Left colon (tissue), 2 donors: ENCODE results near the gene PEAK1. TPM values are rescaled to one million over a fixed set of nuclear protein-coding genes. Genes with fewer than 3 reads are reported as not detected.

Experiments used
- ATAC-seq: fragments of 200-7000 bp; cut with Tn5 transposase; one replicate; pipeline ENCODE4 v1.9.1; 2020; ENCODE audit warnings: mild to moderate bottlenecking, moderate library complexity
- DNase-seq, 2 donors: peaks; one replicate each; pipeline ENCODE4 v3.0.0-alpha.2; 2020
- intact Hi-C, 2 donors: fragments of 100-400 bp; cut with DNase I in 1 of 2; cut with micrococcal nuclease in 1 of 2; formaldehyde crosslinking; loops; one replicate each; pipeline versions ENCODE4 v1.11.2 to v1.14.0; 2022; cut with DNase I, micrococcal nuclease
- long read RNA-seq: library from polyadenylated mRNA; unstranded; transcript quantifications from one replicate; pipeline ENCODE4 v2.0.0, GENCODE V29; 2021
- total RNA-seq, 2 donors: library from RNA; stranded (reverse); fragmentation: NEBNext Ultra II Directional; extraction: Animal tissue kit (Norgen Biotek cat#: 25700); gene quantifications; one replicate each; pipeline ENCODE4 v1.2.1, GENCODE V29; 2021
- donor health status: DM: no; HTN: no; CAD: no.
- donor health status: DM: yes; HTN: yes; CAD: no.

PEAK1 gene, protein sequence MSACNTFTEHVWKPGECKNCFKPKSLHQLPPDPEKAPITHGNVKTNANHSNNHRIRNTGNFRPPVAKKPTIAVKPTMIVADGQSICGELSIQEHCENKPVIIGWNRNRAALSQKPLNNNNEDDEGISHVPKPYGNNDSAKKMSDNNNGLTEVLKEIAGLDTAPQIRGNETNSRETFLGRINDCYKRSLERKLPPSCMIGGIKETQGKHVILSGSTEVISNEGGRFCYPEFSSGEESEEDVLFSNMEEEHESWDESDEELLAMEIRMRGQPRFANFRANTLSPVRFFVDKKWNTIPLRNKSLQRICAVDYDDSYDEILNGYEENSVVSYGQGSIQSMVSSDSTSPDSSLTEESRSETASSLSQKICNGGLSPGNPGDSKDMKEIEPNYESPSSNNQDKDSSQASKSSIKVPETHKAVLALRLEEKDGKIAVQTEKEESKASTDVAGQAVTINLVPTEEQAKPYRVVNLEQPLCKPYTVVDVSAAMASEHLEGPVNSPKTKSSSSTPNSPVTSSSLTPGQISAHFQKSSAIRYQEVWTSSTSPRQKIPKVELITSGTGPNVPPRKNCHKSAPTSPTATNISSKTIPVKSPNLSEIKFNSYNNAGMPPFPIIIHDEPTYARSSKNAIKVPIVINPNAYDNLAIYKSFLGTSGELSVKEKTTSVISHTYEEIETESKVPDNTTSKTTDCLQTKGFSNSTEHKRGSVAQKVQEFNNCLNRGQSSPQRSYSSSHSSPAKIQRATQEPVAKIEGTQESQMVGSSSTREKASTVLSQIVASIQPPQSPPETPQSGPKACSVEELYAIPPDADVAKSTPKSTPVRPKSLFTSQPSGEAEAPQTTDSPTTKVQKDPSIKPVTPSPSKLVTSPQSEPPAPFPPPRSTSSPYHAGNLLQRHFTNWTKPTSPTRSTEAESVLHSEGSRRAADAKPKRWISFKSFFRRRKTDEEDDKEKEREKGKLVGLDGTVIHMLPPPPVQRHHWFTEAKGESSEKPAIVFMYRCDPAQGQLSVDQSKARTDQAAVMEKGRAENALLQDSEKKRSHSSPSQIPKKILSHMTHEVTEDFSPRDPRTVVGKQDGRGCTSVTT (N-terminal part only)
- 10 to 100 TPM; 57.0 to 57.5 TPM for total RNA-seq
- long read RNA-seq, partial matches to known transcripts = 1 of 14 reads
- long read RNA-seq, other reads (novel, unspliced or antisense) = 13 of 14 reads

DNA sequence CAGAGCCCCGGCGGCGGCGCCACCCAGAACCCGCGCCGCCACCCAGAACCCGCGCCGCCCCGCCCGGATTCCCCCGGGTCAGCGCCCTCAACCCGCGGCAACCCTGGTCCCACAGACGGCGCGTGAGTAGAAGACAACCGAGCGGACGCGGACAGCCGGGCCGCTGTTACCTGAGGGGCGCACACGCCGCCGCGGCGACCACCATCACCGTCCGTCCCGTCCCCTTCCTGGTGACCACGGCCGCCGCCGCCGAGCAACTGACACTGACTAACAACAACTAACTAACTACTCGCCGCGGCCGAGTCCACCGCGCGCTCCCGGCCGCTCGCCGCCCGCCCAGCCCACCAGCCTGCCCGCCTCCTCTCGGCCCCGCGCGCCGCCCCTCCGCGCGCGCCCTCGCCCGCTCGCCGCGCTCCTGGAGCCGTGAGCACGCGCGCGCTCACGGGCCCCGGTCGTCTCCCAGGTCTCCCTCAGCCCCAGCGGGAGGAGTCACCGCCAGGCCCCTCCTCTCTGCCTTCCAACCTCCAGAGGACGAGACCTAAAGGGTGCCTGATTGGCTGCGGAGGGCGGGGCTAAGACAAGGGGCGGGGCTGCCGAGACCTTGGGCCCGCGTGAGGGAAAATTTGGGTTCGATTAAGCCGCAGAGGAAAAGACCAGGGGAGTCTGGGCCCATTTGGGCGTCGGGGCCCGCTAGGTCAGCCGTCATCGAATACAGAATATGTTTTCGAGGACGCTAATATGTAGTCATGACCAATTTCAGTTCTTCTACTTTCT, at the start of gene PEAK1:
Gene PEAK1, minus strand, starts transcription at position 269 of the 774 bp plus-strand sequence. CDS start 238,178 bp downstream, outside the sequence.
- intact Hi-C loops = no loop called here
- ATAC-seq = peak; percentile 93
- peak; percentile 100 for DNase-seq

DNA sequence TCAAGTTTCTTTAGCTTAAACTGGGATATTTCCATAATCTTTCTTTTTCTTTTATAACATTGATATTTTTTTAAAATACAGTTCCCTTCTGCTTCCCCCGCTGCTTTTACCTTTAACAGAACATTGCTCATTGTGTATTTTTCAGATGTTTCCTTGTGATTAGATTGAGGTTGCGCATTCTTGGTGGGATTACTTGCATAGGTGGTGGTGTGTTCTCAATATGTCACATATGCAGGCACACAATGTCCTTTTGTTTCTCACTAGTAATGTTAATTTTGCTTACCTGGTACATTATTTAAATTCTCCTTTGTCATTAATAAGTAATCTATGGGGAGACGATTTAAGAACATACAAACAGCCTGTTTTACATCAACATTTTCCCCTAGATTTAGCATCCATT, 49.0 kb upstream of the PEAK1 start:
- intact Hi-C loops = no loop called here
- DNase-seq (no peak), ATAC-seq (no peak)

DNA sequence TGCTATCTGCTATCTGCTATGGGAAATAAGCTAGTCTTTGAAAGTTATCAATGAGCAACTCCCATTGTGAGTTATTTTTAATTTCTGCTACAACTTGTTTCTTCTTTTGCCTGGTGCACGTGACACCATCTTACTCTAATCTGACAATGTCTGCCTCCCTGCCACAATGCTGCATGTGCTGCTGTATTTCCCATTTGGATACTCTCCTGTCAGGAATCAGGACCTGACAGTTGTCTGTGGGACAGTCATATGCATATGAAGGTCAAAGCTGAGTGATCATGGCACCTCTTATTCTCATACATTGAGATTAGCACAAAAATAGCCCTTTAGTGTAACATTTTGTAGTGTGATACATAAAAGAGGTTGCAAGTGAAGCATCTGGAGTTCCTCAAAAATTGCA, 46.6 kb upstream of the PEAK1 start:
- no peak for ATAC-seq

DNA sequence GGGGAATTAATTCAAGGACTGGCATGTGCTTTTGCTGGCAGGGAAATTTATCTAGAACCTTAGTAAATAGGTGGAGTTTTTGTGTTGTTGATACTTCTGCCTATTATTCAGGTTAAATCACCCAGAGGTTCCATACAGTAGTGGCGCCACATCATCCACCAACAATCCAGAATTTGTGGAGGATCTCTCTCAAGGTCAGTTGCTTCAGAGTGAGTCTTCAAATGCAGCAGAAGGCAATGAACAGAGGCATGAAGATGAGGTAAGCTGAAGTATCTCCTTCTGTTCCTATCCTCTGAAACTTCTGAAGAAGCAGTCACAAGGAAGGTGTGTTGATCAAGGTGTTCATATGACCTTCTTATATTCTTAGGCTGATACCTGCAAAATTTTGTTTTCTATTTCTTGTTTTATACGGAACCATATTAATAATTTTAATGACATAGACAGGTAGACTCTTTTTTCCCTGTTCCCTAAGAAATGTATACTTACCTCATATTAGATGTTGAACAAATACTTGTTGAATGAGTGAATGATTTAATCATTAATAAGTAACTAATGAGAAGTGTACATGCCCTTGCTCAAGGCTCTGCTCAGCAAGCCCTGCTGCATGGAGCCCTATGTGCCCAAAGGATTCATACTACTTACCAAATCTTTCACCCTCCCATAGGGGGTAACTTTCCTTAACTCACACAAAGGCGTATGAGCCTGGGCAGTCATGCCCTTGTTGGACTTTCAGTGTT, 44.4 kb upstream of the PEAK1 start:
- ATAC-seq = no peak
- DNase-seq = no peak
- intact Hi-C loops = no loop called here

More for the DNA sequence above, 46.6 kb upstream of the PEAK1 start:
- DNase-seq = no peak
- intact Hi-C loops = no loop called here

DNA sequence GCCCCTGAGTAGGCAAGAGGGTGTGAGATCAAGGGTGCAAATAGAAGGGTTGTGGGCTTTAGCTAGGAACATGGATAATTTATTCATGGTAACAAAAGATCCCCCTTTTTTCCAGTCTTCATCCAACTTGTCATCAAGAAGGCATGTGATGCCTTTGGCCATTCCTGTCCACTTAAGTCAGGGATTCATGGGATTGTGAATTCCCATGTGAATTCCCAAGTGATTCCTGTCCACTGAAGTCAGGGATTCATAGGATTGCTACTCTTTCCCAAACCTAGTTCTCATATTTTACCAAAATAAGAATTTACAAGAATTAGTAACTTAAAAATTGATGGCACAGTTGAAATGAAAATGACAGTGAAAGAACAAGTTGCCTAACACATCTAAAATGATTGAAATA, 41.6 kb upstream of the PEAK1 start:
- no peak for DNase-seq
- intact Hi-C loops = no loop called here
- no peak for ATAC-seq

DNA sequence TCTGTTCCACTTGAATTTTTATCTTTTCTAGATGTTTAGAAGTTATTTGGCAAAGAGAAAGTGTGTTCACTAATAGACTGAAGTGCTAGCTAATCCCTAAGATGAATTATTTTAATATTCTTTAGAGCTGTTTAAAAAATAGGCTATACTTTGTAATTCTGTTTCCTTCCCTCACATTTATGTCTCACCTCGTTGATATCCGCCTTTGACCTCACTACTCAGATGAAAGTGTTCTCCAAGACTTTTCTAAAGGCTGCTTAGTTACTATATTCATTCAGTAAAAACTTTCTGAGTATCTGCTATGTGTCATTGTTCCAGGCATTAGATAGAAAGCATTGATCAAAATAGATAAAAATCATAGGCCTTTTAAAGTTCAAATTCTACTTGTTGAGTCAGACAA, 39.1 kb upstream of the PEAK1 start:
- DNase-seq (no peak), ATAC-seq (no peak)
- intact Hi-C loops = no loop called here

DNA sequence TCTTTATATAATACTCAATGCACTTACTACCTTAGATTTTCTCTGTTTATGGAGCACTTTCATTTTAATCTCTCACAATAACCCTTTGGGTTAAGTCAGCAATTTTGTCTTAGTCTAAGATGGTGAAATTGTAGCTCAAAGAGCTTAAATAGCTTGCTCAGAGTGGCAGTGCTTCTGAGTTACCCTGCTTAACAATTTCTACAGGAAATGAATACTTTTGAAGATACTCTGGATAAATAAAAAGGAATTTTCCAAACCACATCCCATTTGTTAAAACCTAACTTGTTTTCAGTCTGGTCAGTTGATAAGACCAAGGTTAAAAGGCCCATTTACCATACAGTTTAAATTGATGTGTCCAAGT, 38.0 kb upstream of the PEAK1 start:
- ATAC-seq (no peak), DNase-seq (no peak)
- intact Hi-C loops = no loop called here

DNA sequence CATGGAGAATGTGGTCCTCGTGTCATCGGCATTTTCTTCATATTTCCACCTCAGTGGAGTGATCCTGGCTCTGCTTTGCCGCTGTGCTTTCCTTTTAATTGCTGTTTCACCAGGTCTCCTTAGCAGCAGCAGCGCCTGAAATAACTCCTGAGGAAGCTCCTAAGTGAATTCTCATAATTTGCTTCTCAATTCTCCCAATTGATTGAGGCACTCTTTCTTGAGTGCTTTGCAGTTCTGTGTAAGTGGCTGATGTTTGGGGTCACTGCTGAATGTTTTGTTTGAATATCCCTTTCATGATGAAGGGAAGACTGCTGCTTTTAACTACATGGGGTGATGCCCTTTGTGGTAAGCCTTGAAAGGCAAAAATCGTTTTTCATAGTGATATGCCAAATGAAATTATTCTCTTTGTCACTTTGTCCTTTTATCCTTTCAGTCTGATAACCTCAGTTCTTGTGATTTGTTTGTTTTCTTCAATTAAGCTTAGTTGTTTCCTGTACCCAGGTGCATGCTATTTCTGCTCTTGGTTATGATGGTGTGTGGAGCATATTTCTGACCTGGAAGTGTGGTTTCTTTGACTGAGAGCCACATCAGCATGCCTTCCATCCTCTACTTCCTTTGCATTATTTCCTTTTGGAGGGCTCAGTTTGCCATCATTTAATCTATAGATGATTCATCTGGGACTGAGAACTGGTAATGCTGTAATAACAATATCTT, 37.4 kb upstream of the PEAK1 start:
- DNase-seq (no peak), ATAC-seq (no peak)
- intact Hi-C loops = no loop called here

DNA sequence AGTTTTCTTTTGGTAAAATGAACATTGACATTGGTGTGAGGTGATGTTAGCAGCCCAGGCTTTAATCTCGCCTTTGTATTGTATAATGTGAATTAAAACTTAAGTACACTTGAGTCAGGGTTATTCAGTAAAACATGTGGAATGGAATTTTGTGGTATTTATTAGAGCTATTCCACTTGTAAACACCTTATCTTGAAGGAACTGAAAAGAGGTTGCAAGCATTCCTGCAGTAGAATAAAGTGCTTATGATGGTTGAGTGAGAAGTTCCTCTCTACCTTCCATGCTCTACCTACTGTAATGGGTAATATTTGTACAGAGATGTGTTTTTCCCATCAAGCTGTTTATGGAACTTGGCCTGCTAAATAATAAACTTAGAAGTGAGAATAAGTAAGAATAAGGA, 36.8 kb upstream of the PEAK1 start:
- ATAC-seq (no peak), DNase-seq (no peak)
- intact Hi-C loops = no loop called here

DNA sequence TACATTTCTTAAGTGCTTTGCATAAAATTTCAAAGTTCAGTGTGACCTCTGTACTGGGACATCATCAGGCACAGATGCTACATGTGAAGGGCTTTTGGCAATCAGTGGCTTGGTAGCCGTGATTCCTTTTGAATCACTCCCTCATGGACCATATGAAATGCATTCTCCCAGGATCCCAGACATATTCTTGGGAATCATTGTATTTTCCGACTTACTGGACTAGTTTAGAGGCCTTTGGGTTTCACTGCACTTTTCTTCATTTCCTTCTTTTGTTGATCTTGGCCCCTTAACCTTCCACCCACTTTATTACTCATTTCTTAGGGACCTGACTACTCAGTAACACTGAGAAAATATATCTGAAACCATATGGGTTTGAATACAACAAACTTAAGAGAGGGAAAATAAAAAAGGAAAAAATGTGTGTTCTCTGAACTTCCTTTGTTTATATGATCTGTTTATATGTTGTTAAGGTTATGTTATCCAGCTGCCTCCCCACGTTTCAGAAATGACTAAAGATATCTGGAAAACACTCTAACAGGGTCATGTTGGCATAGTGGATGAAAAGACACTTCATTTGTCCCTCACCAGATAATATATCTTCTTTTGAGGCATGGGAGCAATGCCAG, 35.9 kb upstream of the PEAK1 start:
- ATAC-seq (no peak), DNase-seq (no peak)
- intact Hi-C loops = no loop called here

DNA sequence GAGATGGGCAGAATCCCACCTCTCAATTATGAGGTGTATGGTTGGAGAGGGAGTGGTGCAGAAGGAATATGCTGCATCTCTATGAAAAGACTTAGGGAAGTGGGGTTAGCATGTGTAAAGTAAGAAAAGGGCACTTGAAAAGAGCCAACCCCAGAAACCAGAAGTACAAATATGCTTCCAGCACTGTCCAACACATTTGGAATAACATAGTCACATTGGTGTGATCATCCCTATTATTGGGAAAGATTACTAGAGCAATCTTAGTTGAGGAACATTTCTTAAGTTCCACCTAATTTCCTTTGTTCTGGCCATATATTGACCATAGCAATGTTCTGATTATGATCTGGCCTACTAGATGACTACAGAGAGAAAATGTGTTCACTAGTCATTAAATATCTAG, 35.0 kb upstream of the PEAK1 start:
- ATAC-seq (no peak), DNase-seq (no peak)
- intact Hi-C loops = no loop called here

DNA sequence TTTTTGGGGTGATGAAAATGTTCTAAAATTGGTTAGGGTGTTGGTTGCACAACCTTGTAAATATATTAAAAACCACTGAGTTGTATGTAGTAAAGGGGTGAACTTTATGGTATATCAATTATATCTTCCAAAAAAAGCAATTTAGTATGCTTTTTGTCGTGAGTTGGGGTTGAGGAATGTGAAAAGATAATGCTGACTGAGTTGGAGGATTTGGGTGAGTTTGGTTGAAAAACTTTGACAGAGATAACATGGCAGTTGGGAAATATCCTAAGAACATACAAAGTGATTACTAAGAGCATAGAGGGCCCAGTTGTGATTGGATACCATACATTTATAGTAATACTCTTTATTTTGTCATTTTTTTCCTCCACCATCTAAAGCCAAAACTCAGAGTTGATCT, 34.4 kb upstream of the PEAK1 start:
- DNase-seq (no peak), ATAC-seq (no peak)
- intact Hi-C loops = no loop called here

DNA sequence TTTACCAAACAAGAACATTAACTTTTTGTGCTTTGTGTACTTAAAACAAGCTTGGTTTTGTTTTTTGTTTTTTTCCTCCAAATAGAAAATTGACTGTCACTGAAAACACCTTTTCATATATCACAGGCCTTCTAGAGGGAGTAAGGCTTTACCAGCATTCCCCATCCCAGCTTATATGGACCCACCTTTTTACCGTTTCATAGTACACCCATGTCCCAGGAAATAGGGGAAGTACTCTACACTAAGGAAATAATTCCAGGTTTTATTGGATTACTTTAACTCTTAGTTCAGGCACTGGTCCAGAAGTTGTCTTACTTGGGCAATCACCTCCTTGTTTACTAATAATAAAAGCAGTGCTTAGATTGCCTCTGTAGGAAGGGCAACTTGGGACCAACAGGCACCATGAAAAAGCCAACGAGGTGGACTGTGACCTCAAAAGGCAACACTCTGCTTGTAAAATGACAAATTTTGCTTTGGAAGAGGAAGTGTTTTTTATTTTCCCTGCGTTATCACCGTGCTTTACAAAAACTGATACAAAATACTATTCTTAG, 27.0 kb upstream of the PEAK1 start:
- intact Hi-C loops = no loop called here
- DNase-seq = peak; percentile 46 to 83
- ATAC-seq = peak; percentile 96

DNA sequence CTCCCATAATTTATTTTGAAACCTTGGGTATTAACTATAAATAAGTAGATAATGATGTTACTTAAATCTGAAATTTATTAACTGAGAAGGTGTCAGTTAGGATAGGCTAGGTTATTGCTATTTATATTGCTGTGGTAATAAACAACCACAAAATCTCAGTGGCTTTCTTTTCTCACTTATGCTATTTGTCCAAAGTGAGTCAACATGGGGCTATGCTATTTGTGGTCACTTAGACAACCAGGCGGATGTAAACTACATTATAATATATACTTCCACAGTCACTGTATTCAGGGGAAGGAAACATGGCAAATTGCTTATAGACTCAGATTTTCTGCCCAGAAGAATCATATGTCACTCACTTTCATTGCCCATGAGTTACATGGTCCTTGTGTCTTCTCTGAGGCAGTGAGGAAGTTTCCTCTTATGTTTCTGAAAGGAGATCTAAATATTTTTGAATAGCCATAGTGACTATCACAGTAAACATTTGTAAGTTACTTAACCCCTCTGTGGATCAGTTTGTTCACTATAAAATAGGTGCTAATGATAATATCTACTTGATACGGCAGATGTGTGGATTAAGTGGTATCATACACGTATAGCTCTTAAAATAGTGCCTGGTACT, 20.6 kb upstream of the PEAK1 start:
- DNase-seq = no peak
- ATAC-seq = peak; percentile 40
- intact Hi-C loops = no loop called here

DNA sequence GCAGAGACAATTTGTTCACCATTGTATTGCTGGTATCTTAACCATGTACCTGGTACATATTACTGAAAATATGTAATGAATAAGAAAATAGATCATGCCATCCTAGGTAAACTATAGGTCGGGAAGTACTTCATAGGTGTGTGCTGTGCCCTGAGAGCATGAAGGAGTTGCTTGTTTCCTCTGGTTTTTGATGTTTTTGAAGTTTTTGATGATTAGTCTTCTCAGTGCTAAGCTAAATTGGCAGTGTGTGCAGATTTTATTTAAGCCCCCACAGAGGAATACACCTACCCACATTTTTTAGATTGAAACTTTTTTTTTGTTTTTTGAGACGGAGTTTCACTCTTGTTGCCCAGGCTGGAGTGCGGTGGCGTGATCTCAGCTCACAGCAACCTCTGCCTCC, 17.4 kb upstream of the PEAK1 start:
- intact Hi-C loops = no loop called here
- ATAC-seq (no peak), DNase-seq (no peak)

DNA sequence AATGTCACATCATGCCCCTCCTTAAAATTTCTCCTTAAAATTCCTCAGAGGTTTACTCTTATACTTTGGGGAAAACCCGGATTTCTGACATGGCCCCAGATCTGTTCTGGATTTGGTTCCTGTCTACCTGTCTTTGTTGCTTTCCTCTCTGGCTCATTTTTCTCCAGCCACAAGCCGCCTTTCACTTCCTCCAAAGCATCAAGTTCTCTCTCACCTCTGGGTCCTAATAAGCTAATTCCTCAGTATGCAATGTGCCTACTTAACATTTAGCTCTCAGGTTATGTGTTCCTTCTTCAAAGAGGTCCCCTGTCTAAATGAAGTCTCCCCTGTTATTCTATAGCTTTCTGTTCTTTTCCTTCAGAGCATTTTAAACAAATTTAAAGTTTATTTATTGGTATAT, 16.9 kb upstream of the PEAK1 start:
- intact Hi-C loops = no loop called here
- no peak for DNase-seq
- no peak for ATAC-seq

DNA sequence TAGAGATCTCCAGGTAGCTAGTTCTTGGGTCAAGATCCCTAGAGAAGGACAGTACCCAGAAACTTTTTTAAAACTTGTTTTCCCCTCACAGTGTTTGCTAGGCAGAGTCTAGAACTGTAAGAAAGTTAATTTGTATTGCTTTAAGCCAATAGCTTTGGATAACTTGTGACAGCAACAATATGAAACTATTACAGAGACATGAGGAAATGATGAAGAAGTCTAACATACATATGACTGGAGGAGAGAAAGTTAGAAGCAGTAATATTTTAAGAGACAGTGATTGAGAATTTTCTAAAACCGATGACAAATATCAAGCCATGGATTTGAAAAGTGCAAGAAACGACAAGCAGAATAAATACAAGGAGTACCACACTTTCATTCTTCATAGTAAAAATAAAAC, 10.7 kb upstream of the PEAK1 start:
- DNase-seq = no peak
- intact Hi-C loops = no loop called here
- ATAC-seq = no peak
